HepG2 (cell line): ENCODE results near the gene KCNJ14. TPM values are rescaled to one million over a fixed set of nuclear protein-coding genes. Genes with fewer than 3 reads are reported as not detected.

Source experiments
- ARNT ChIP-seq: fragments of 450-650 bp; IDR thresholded peaks from 2 replicates; pipeline ENCODE4 v1.6.1; 2017
- ATAD3A ChIP-seq: sonication (generic); formaldehyde crosslinking; IDR thresholded peaks from 2 replicates; pipeline ENCODE4 v1.4.0; 2020; ENCODE audit warnings: missing genetic modification reagents
- FIP1L1 ChIP-seq: fragments of 200-400 bp; formaldehyde crosslinking; IDR thresholded peaks from 2 replicates; pipeline ENCODE4 v1.6.1; 2018; ENCODE audit warnings: low read depth, mild to moderate bottlenecking, low read length, moderate library complexity, borderline replicate concordance; ENCODE audit not compliant: insufficient read depth
- FOXC1 ChIP-seq: sonication (generic); formaldehyde crosslinking; IDR thresholded peaks from 2 replicates; pipeline ENCODE4 v1.8.0; 2022; ENCODE audit warnings: mild to moderate bottlenecking, missing genetic modification reagents, borderline replicate concordance
- HDAC1 ChIP-seq: sonication (generic); formaldehyde crosslinking; IDR thresholded peaks from 2 replicates; pipeline ENCODE4 v1.5.1; 2020; ENCODE audit warnings: mild to moderate bottlenecking, missing genetic modification reagents
- HNF4A ChIP-seq: sonication (generic); formaldehyde crosslinking; IDR thresholded peaks from 2 replicates; pipeline ENCODE4 v1.4.0; 2020; ENCODE audit warnings: missing genetic modification reagents
- HNF4G ChIP-seq, 2 experiments: sonication (generic) in 1 of 2; formaldehyde crosslinking in 1 of 2; IDR thresholded peaks; 2 replicates each; pipeline versions ENCODE4 v1.4.0 to v1.6.1; 2011 to 2020; ENCODE audit warnings: borderline replicate concordance in 2 of 2, low read depth in 2 of 2, mild to moderate bottlenecking in 2 of 2, low read length in 1 of 2, missing genetic modification reagents in 1 of 2, moderate library complexity in 1 of 2
- JUND ChIP-seq: sonication (generic); formaldehyde crosslinking; IDR thresholded peaks from 2 replicates; pipeline ENCODE4 v1.8.0; 2022; ENCODE audit warnings: mild to moderate bottlenecking, missing genetic modification reagents
- POLR2AphosphoS5 ChIP-seq: IDR thresholded peaks from 2 replicates; pipeline ENCODE4 v1.6.1; 2012; ENCODE audit warnings: low read depth, low read length
- RARA ChIP-seq: IDR thresholded peaks from 2 replicates; pipeline ENCODE4 v1.6.1; 2016; ENCODE audit warnings: missing genetic modification reagents, missing compliant biosample characterization
- SATB2 ChIP-seq: sonication (generic); formaldehyde crosslinking; IDR thresholded peaks from 2 replicates; pipeline ENCODE4 v1.5.0; 2020; ENCODE audit warnings: missing genetic modification reagents
- SP2 ChIP-seq: sonication (generic); formaldehyde crosslinking; IDR thresholded peaks from 2 replicates; pipeline ENCODE4 v1.5.1; 2020; ENCODE audit warnings: mild to moderate bottlenecking, missing genetic modification reagents
- STAT5B ChIP-seq: sonication (generic); formaldehyde crosslinking; IDR thresholded peaks from 2 replicates; pipeline ENCODE4 v1.4.0; 2020; ENCODE audit warnings: missing genetic modification reagents
- TEAD2 ChIP-seq: sonication (generic); formaldehyde crosslinking; IDR thresholded peaks from 2 replicates; pipeline ENCODE4 v1.9.0; 2021; ENCODE audit warnings: missing genetic modification reagents
- TFE3 ChIP-seq: IDR thresholded peaks from 2 replicates; pipeline ENCODE4 v1.6.1; 2016
- THAP11 ChIP-seq: IDR thresholded peaks from 2 replicates; pipeline ENCODE4 v1.6.1; 2016; ENCODE audit warnings: missing biosample characterization, missing genetic modification reagents
- ZFAT ChIP-seq: sonication (generic); formaldehyde crosslinking; conservative IDR thresholded peaks from 2 replicates; pipeline ENCODE4 v1.8.1; 2023; ENCODE audit warnings: missing genetic modification reagents, inconsistent platforms
- ZNF362 ChIP-seq: sonication (generic); formaldehyde crosslinking; IDR thresholded peaks from 2 replicates; pipeline ENCODE4 v1.4.0; 2020; ENCODE audit warnings: missing genetic modification reagents, mild to moderate bottlenecking, borderline replicate concordance
- ZNF512 ChIP-seq: sonication (generic); formaldehyde crosslinking; IDR thresholded peaks from 2 replicates; pipeline ENCODE4 v1.4.0; 2020; ENCODE audit warnings: mild to moderate bottlenecking, missing genetic modification reagents
- ZNF710 ChIP-seq: sonication (generic); formaldehyde crosslinking; IDR thresholded peaks from 2 replicates; pipeline ENCODE4 v1.5.0; 2020; ENCODE audit warnings: mild to moderate bottlenecking, missing genetic modification reagents, borderline replicate concordance
- ZNF713 ChIP-seq: sonication (generic); formaldehyde crosslinking; IDR thresholded peaks from 2 replicates; pipeline ENCODE4 v1.4.0; 2020; ENCODE audit warnings: mild to moderate bottlenecking, missing genetic modification reagents
- ZNF773 ChIP-seq: sonication (generic); formaldehyde crosslinking; IDR thresholded peaks from 2 replicates; pipeline ENCODE4 v1.4.0; 2020; ENCODE audit warnings: missing genetic modification reagents, borderline replicate concordance
- ZSCAN12 ChIP-seq: sonication (generic); formaldehyde crosslinking; IDR thresholded peaks from 2 replicates; pipeline ENCODE4 v1.9.0; 2021; ENCODE audit warnings: mild to moderate bottlenecking, missing genetic modification reagents
- polyA plus RNA-seq, 8 experiments: library from polyadenylated mRNA; depleted of rRNA in 3 of 8; stranded (reverse) in 7 of 8; unstranded in 1 of 8; fragments of >200 nt; fragmentation: Illumina TruSeq in 4 of 8; extraction: Trizol in 4 of 8; gene quantifications; 2 replicates each; pipeline versions ENCODE4 v1.2.1 to v1.2.3, GENCODE V29; 2011 to 2016; ENCODE audit warnings: low read depth in 4 of 8, missing spikeins in 1 of 8, mixed read lengths in 1 of 8; ENCODE audit not compliant: insufficient read depth in 1 of 8
- total RNA-seq, 5 experiments: library from RNA; depleted of rRNA; stranded (reverse); fragments of >200 nt; fragmentation: Illumina TruSeq; extraction: Trizol; gene quantifications; 2 replicates each; pipeline ENCODE4 v1.2.3, GENCODE V29; 2016; ENCODE audit warnings: low read depth in 1 of 5

Gene KCNJ14
- total and polyA plus RNA-seq, 2 of the 13 experiments (the other 11 are each of a cell fraction or from before 2014, with no cell fraction given) = 0.20 to 0.51 TPM

GRCh38 chr19:48501494-48502349, 46.3 kb downstream of the KCNJ14 start (continued):
- no peak for TF ChIP-seq HNF4A (CRISPR knock-in tag)
- TF ChIP-seq TFE3 = peak; percentile 27; the same call in 1 of the 2 replicates
- TF ChIP-seq POLR2AphosphoS5 = no peak
- TF ChIP-seq THAP11 (CRISPR knock-in tag) = peak; percentile 59; the same call in 1 of the 2 replicates
- no peak for TF ChIP-seq ATAD3A (CRISPR knock-in tag)
- TF ChIP-seq SATB2 = no peak
- no peak for TF ChIP-seq ZSCAN12 (CRISPR knock-in tag)
- no peak for TF ChIP-seq ZNF713 (CRISPR knock-in tag)
- TF ChIP-seq HNF4G (IDR thresholded peaks at IDR 0.05; ENCODE audit: borderline replicate concordance, low read depth, low read length) = no peak
- TF ChIP-seq HNF4G (CRISPR knock-in tag; IDR thresholded peaks at IDR 0.05; ENCODE audit: borderline replicate concordance, low read depth) = no peak
- peak; percentile 46; the same call in 1 of the 2 replicates for TF ChIP-seq RARA (CRISPR knock-in tag)
- TF ChIP-seq ARNT = no peak
- no peak for TF ChIP-seq SP2 (CRISPR knock-in tag)
- no peak for TF ChIP-seq ZFAT
- no peak for TF ChIP-seq TEAD2
- TF ChIP-seq ZNF362 (CRISPR knock-in tag) = no peak
- no peak for TF ChIP-seq JUND (CRISPR knock-in tag)
- TF ChIP-seq FOXC1 = no peak
- no peak for TF ChIP-seq STAT5B
- TF ChIP-seq HDAC1 (CRISPR knock-in tag) = peak; percentile 28
- TF ChIP-seq ZNF710 = no peak
- no peak for TF ChIP-seq ZNF773 (CRISPR knock-in tag)
- TF ChIP-seq ZNF512 (CRISPR knock-in tag) = no peak
- no peak for TF ChIP-seq FIP1L1
